Right lobe of liver (tissue), 6 donors: Measurements from ENCODE around the gene DPRX. TPM values are rescaled to one million over a fixed set of nuclear protein-coding genes. Genes with fewer than 3 reads are reported as not detected.

Experiments used
- ATAC-seq, 4 donors: fragments of 200-7000 bp; cut with Tn5 transposase; one replicate each; pipeline ENCODE4 v1.9.1; 2020; ENCODE audit warnings: mild to moderate bottlenecking in 4 of 4, moderate library complexity in 4 of 4
- DNase-seq, 3 donors: peaks; one replicate each; pipeline ENCODE4 v3.0.0-alpha.2; 2020
- H3K27ac ChIP-seq, 3 donors: fragments of 200-600 bp; one replicate each; pipeline ENCODE4 v1.8.0; 2022
- H3K27me3 ChIP-seq, 2 donors: fragments of 200-600 bp; one replicate each; pipeline ENCODE4 v1.8.0; 2022
- H3K36me3 ChIP-seq, 4 donors: fragments of 200-600 bp; sonication (generic) in 1 of 4; one replicate each; pipeline versions ENCODE4 v1.5.1 to v1.8.0; 2017 to 2022; ENCODE audit warnings: control low read depth in 1 of 4
- H3K4me1 ChIP-seq, 4 donors: fragments of 200-600 bp; sonication (generic) in 1 of 4; one replicate each; pipeline versions ENCODE4 v1.5.1 to v1.8.0; 2017 to 2022; ENCODE audit warnings: control low read depth in 1 of 4
- H3K4me3 ChIP-seq, 3 donors: fragments of 200-600 bp; one replicate each; pipeline ENCODE4 v1.8.0; 2022
- H3K9me3 ChIP-seq, 4 donors: fragments of 200-600 bp; sonication (generic) in 1 of 4; one replicate each; pipeline versions ENCODE4 v1.5.1 to v1.8.0; 2017 to 2022; ENCODE audit warnings: control low read depth in 1 of 4
- POLR2A ChIP-seq: fragments of 450-650 bp; IDR thresholded peaks from one replicate; pipeline ENCODE4 v1.6.1; 2017; ENCODE audit warnings: antibody characterized with exemption, mild to moderate bottlenecking
- WGBS: methylation state at CpG from one replicate; pipeline ENCODE4 v1.1.6; 2018; ENCODE audit warnings: low coverage, low lambda C conversion rate; ENCODE audit not compliant: insufficient coverage; ENCODE audit errors: missing lambda C conversion rate; 5-methylcytosine and 5-hydroxymethylcytosine counted together
- intact Hi-C, 2 donors: fragments of 100-400 bp; cut with DNase I; formaldehyde crosslinking; loops; one replicate each; pipeline versions ENCODE4 v1.11.2 to v1.14.1; 2022
- microRNA counts: library from miRNA; unstranded; fragments of <30 nt; microRNA quantifications from one replicate; lab custom pipeline; 2016
- microRNA-seq, 2 donors: library from miRNA; unstranded; fragments of <30 nt; microRNA quantifications; one replicate each; pipeline ENCODE4, GENCODE V29; 2019 to 2020
- small RNA-seq, 2 experiments: library from RNA; depleted of rRNA; stranded (forward); fragments of <200 nt; gene quantifications; one replicate each; pipeline ENCODE3, GENCODE V24; 2016
- total RNA-seq, 6 experiments: library from RNA; depleted of rRNA in 2 of 6; stranded (reverse); fragments of >200 nt in 2 of 6; fragmentation: NEBNext Ultra II Directional in 3 of 6; extraction: Animal tissue kit (Norgen Biotek cat#: 25700) in 3 of 6; gene quantifications; one replicate each; pipeline versions ENCODE4 v1.1.0 to v1.2.4, GENCODE V29; 2016 to 2023
- TF ChIP-seq, protein P1 (sequence below), 4 donors: fragments of 200-600 bp in 3 of 4; fragments of 450-650 bp in 1 of 4; IDR thresholded peaks; one replicate each; pipeline versions ENCODE4 v1.5.1 to v1.8.0; 2016 to 2022; ENCODE audit warnings: antibody characterized with exemption in 4 of 4, mild to moderate bottlenecking in 2 of 4
- donor health status: DM: no; HTN: yes; CAD: no.
- donor health status: DM: no; HTN: no; CAD: no.
- donor health status: DM: no; HTN: no; CAD: no.
- donor health status: DM: no; HTN: yes; CAD: no.
- donor health status: DM: no; HTN: yes; CAD: no.

DPRX gene
- total RNA-seq, 6 experiments from 2014 or later, result not detected

DNA sequence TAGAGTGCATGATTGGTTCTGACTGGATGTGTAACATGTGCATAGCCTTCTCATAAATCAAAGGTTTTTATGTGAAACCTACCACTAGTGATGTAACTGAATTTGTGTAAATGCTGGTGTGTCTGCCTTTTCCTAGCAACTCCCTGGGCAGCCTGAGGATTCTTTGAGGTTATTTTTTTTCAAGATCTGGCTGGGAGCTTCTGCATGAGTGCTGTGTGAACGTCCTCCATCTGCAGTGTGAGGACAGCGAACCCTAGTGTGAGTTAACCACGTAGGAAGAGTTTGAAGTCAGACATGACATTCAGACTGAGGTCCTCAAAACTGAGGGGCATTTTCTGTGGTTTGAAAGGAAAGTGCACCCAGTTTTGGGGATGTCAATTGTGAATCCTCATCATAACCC, 39.9 kb downstream of the DPRX start:
- Histone ChIP-seq H3K27ac (no peak overlapping the region), H3K27me3 (no peaks in the 10 kb centered on the region), H3K4me1 (no peaks in the 10 kb centered on the region), H3K36me3 (no peaks in the 10 kb centered on the region), H3K9me3 (no peaks in the 10 kb centered on the region), H3K4me3 (no peak overlapping the region)
- no peak for DNase-seq
- WGBS, result 40% methylated on average over 1 of the region's 3 CpGs
- no peak for ATAC-seq
- TF ChIP-seq, protein P1, sequence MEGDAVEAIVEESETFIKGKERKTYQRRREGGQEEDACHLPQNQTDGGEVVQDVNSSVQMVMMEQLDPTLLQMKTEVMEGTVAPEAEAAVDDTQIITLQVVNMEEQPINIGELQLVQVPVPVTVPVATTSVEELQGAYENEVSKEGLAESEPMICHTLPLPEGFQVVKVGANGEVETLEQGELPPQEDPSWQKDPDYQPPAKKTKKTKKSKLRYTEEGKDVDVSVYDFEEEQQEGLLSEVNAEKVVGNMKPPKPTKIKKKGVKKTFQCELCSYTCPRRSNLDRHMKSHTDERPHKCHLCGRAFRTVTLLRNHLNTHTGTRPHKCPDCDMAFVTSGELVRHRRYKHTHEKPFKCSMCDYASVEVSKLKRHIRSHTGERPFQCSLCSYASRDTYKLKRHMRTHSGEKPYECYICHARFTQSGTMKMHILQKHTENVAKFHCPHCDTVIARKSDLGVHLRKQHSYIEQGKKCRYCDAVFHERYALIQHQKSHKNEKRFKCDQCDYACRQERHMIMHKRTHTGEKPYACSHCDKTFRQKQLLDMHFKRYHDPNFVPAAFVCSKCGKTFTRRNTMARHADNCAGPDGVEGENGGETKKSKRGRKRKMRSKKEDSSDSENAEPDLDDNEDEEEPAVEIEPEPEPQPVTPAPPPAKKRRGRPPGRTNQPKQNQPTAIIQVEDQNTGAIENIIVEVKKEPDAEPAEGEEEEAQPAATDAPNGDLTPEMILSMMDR (IDR thresholded peaks at IDR 0.05), result no peak
- no peak for TF ChIP-seq POLR2A
- intact Hi-C loops, result no loop called here

MicroRNA genes within 50 kb of the gene (microRNA counts, 767-probe panel; counts per million panel counts)
- microRNA hsa-miR-1323 (lab: Ali Mortazavi, UCI) (237 counts per million), microRNA hsa-miR-498 (lab: Ali Mortazavi, UCI) (237 counts per million), microRNA hsa-miR-512-3p (lab: Ali Mortazavi, UCI) (237 counts per million), microRNA hsa-miR-512-5p (lab: Ali Mortazavi, UCI) (237 counts per million), microRNA hsa-miR-515-3p (lab: Ali Mortazavi, UCI) (237 counts per million), microRNA hsa-miR-515-5p (lab: Ali Mortazavi, UCI) (237 counts per million), microRNA hsa-miR-519c-3p (lab: Ali Mortazavi, UCI) (2,318 counts per million, percentile 2 among the panel's probes with 10 or more counts), microRNA hsa-miR-519e-3p (lab: Ali Mortazavi, UCI) (237 counts per million), microRNA hsa-miR-520e (lab: Ali Mortazavi, UCI) (237 counts per million), microRNA hsa-miR-520f (lab: Ali Mortazavi, UCI) (237 counts per million)

Small RNA genes lying within 50 kb of the gene (microRNA-seq; reads per million reads assigned to microRNA genes)
- 0 reads per million in 2 donors for gene MIR1323
- gene MIR498, result 0 reads per million in 2 donors
- 0 reads per million in 2 donors for gene MIR512-1
- gene MIR512-2, result 0 reads per million in 2 donors
- gene MIR515-1, result 0 reads per million in 2 donors
- 0 reads per million in 2 donors for gene MIR515-2
- 0 reads per million in 2 donors for gene MIR519C
- gene MIR519E, result 0 reads per million in 2 donors
- gene MIR520E, result 0 reads per million in 2 donors
- gene MIR520F, result 0 to 0.64 reads per million in 2 donors

Small RNA genes lying within 50 kb of the gene (small RNA-seq; reads per million reads assigned to genes)
- gene MIR1323 (0 reads per million in 2 experiments), gene MIR498 (0 reads per million in 2 experiments), gene MIR512-1 (0 reads per million in 2 experiments), gene MIR512-2 (0 reads per million in 2 experiments), gene MIR515-1 (0 reads per million in 2 experiments), gene MIR515-2 (0 reads per million in 2 experiments), gene MIR519C (0 reads per million in 2 experiments), gene MIR519E (0 reads per million in 2 experiments), gene MIR520E (0 reads per million in 2 experiments), gene RNU6-698P (0 reads per million in 2 experiments)

Other genes starting within 250 kb of the DPRX start
- gene ZNF765, start 236.8 kb upstream of the DPRX start, total RNA-seq, result 1 to 10 TPM; 2.2 to 7.7 (median 3.8) TPM
- gene ZNF761, start 200.0 kb upstream of the DPRX start, total RNA-seq, result 1 to 10 TPM; 2.6 to 4.2 (median 3.4) TPM
- 1 to 10 TPM in 4 of 6 experiments, under 1 TPM in 2; 0.74 to 1.6 (median 1.1) TPM for gene ZNF813, start 164.3 kb upstream of the DPRX start, total RNA-seq
- 1 to 10 TPM; 2.0 to 5.8 (median 3.5) TPM for gene ZNF331, start 93.9 kb upstream of the DPRX start, total RNA-seq
- under 1 TPM; 0.20 to 0.56 (median 0.34) TPM for gene NLRP12, start 192.3 kb downstream of the DPRX start, total RNA-seq
- 10 to 100 TPM; 15.4 to 38.3 (median 20.9) TPM for gene MYADM, start 235.9 kb downstream of the DPRX start, total RNA-seq